GM18951 (cell line): ENCODE data around the gene KIAA1755.

Experiments used
- POLR2A ChIP-seq: IDR thresholded peaks from 4 replicates; pipeline ENCODE4 v1.6.1; 2011; ENCODE audit warnings: mild to moderate bottlenecking; ENCODE audit not compliant: insufficient read length, insufficient read depth; ENCODE audit errors: extremely low read depth
- in situ Hi-C: fragments of 300-500 bp; cut with MboI; formaldehyde crosslinking; loops from one replicate; pipeline ENCODE4 v1.12.0; 2022; ENCODE audit warnings: low sequenced_read_pairs, mixed read lengths, inconsistent platforms; ENCODE audit not compliant: unreplicated experiment

KIAA1755 gene

GRCh38 chr20:38278763-38279162 is 18.2 kb upstream of the KIAA1755 start:
- TF ChIP-seq POLR2A = no peak
- in situ Hi-C loops = no loop called here

- in situ Hi-C loops = no loop called here
Observed at GRCh38 chr20:38278131-38278530, 17.6 kb upstream of the KIAA1755 start.

GRCh38 chr20:38277691-38278090 is 17.2 kb upstream of the KIAA1755 start:
- in situ Hi-C loops = no loop called here
- TF ChIP-seq POLR2A = no peak

More at GRCh38 chr20:38278131-38278530, 17.6 kb upstream of the KIAA1755 start:
- no peak for TF ChIP-seq POLR2A

GRCh38 chr20:38277285-38277684 is 16.8 kb upstream of the KIAA1755 start:
- in situ Hi-C loops = no loop called here
- TF ChIP-seq POLR2A = no peak

- in situ Hi-C loops = no loop called here
- no peak for TF ChIP-seq POLR2A
Observed at GRCh38 chr20:38275815-38276550, 15.4 kb upstream of the KIAA1755 start.

GRCh38 chr20:38272961-38273360 is 12.4 kb upstream of the KIAA1755 start:
- TF ChIP-seq POLR2A = no peak

GRCh38 chr20:38272398-38272797 is 11.9 kb upstream of the KIAA1755 start:
- no peak for TF ChIP-seq POLR2A
- in situ Hi-C loops = no loop called here

More at GRCh38 chr20:38272961-38273360, 12.4 kb upstream of the KIAA1755 start:
- in situ Hi-C loops = no loop called here

- in situ Hi-C loops = no loop called here
- TF ChIP-seq POLR2A = no peak
Observed at GRCh38 chr20:38271608-38272120, 11.1 kb upstream of the KIAA1755 start.

GRCh38 chr20:38270869-38271605 is 10.5 kb upstream of the KIAA1755 start:
- TF ChIP-seq POLR2A = no peak
- in situ Hi-C loops = no loop called here

GRCh38 chr20:38269715-38270114 is 9.2 kb upstream of the KIAA1755 start:
- TF ChIP-seq POLR2A = no peak
- in situ Hi-C loops = no loop called here

GRCh38 chr20:38269040-38269439 is 8.5 kb upstream of the KIAA1755 start:
- no peak for TF ChIP-seq POLR2A
- in situ Hi-C loops = no loop called here

- in situ Hi-C loops = no loop called here
Observed at GRCh38 chr20:38267901-38268514, 7.5 kb upstream of the KIAA1755 start.

GRCh38 chr20:38267296-38267695 is 6.8 kb upstream of the KIAA1755 start:
- in situ Hi-C loops = no loop called here
- no peak for TF ChIP-seq POLR2A

More at GRCh38 chr20:38267901-38268514, 7.5 kb upstream of the KIAA1755 start:
- no peak for TF ChIP-seq POLR2A

- no peak for TF ChIP-seq POLR2A
- in situ Hi-C loops = no loop called here
Observed at GRCh38 chr20:38266426-38266825, 5.9 kb upstream of the KIAA1755 start.

GRCh38 chr20:38262931-38263330 is 2.4 kb upstream of the KIAA1755 start:
- in situ Hi-C loops = no loop called here
- TF ChIP-seq POLR2A = no peak
